K562 (cell line): ENCODE measurements around the gene SEMA6C. TPM values are rescaled to one million over a fixed set of nuclear protein-coding genes. Genes with fewer than 3 reads are reported as not detected.

Source experiments
- CCNT2 ChIP-seq: IDR thresholded peaks from 2 replicates; pipeline ENCODE4 v1.6.1; 2011; ENCODE audit warnings: borderline replicate concordance, low read depth, mild to moderate bottlenecking, moderate library complexity, mixed read lengths, low read length; ENCODE audit not compliant: insufficient read length; ENCODE audit errors: extremely low read depth
- FOS ChIP-seq: IDR thresholded peaks from 3 replicates; pipeline ENCODE4 v1.6.1; 2011; ENCODE audit not compliant: insufficient read length; ENCODE audit errors: extremely low read depth
- GABPB2 ChIP-seq: fragments of 250-450 bp; sonication (Bioruptor Pico); conservative IDR thresholded peaks from 2 replicates; pipeline ENCODE4 v1.5.1; 2021; ENCODE audit warnings: mild to moderate bottlenecking
- HCFC1 ChIP-seq: IDR thresholded peaks from 2 replicates; pipeline ENCODE4 v1.6.1; 2012; ENCODE audit warnings: low read depth, low read length, improper control_type of control experiment
- HNRNPK ChIP-seq: fragments of 200-400 bp; formaldehyde crosslinking; IDR thresholded peaks from one replicate; pipeline ENCODE4 v1.6.1; 2018; ENCODE audit warnings: mild to moderate bottlenecking, low read depth, low read length; ENCODE audit not compliant: poor library complexity, severe bottlenecking
- ID3 ChIP-seq, 2 experiments: fragments of 250-450 bp in 1 of 2; fragments of 450-650 bp in 1 of 2; sonication (Bioruptor Pico) in 1 of 2; IDR thresholded peaks; 2 replicates each; pipeline versions ENCODE4 v1.6.1 to v1.8.0; 2016 to 2021; ENCODE audit warnings: mild to moderate bottlenecking in 2 of 2, moderate library complexity in 2 of 2, missing compliant biosample characterization in 1 of 2, missing genetic modification characterization in 1 of 2
- MAFK ChIP-seq: IDR thresholded peaks from 2 replicates; pipeline ENCODE4 v1.6.1; 2011; ENCODE audit warnings: low read length, improper control_type of control experiment
- MAZ ChIP-seq, 2 experiments: fragments of 450-650 bp in 1 of 2; sonication (generic) in 1 of 2; formaldehyde crosslinking; IDR thresholded peaks in 1 of 2; conservative IDR thresholded peaks in 1 of 2; 2 replicates each; pipeline versions ENCODE4 v1.4.0 to v1.5.0; 2020; ENCODE audit warnings: mild to moderate bottlenecking in 1 of 2, missing genetic modification reagents in 1 of 2
- NONO ChIP-seq, 2 experiments: fragments of 200-400 bp in 1 of 2; fragments of 450-650 bp in 1 of 2; formaldehyde crosslinking in 1 of 2; IDR thresholded peaks; 2 replicates each; pipeline ENCODE4 v1.6.1; 2017; ENCODE audit warnings: low read depth in 2 of 2, mild to moderate bottlenecking in 2 of 2, moderate library complexity in 2 of 2, low read length in 1 of 2
- PKNOX1 ChIP-seq: fragments of 450-650 bp; IDR thresholded peaks from 2 replicates; pipeline ENCODE4 v1.6.1; 2016
- POLR2G ChIP-seq: fragments of 200-400 bp; formaldehyde crosslinking; IDR thresholded peaks from 2 replicates; pipeline ENCODE4 v1.6.1; 2017; ENCODE audit warnings: low read depth, mild to moderate bottlenecking, antibody characterized with exemption, low read length, moderate library complexity
- SFPQ ChIP-seq: fragments of 200-400 bp; formaldehyde crosslinking; IDR thresholded peaks from 2 replicates; pipeline ENCODE4 v1.6.1; 2017; ENCODE audit warnings: mild to moderate bottlenecking, low read depth, low read length, moderate library complexity
- STAG1 ChIP-seq: sonication (generic); formaldehyde crosslinking; IDR thresholded peaks from 2 replicates; pipeline ENCODE4 v1.5.0; 2020; ENCODE audit warnings: missing genetic modification reagents, borderline replicate concordance
- TBP ChIP-seq: optimal IDR thresholded peaks from 2 replicates; pipeline ENCODE3; 2011; ENCODE audit warnings: low read depth, low read length, improper control_type of control experiment
- TEAD1 ChIP-seq, 2 experiments: fragments of 450-650 bp in 1 of 2; sonication (generic) in 1 of 2; formaldehyde crosslinking; IDR thresholded peaks; 2 replicates each; pipeline versions ENCODE4 v1.4.0 to v1.8.0; 2020 to 2022; ENCODE audit warnings: mild to moderate bottlenecking in 2 of 2, missing genetic modification reagents in 1 of 2
- XRCC5 ChIP-seq: fragments of 200-400 bp; formaldehyde crosslinking; IDR thresholded peaks from 2 replicates; pipeline ENCODE4 v1.6.1; 2017; ENCODE audit warnings: low read depth, mild to moderate bottlenecking, low read length
- ZBTB12 ChIP-seq: fragments of 250-450 bp; sonication (Bioruptor Pico); IDR thresholded peaks from 2 replicates; pipeline ENCODE4 v1.4.0; 2020
- ZNF217 ChIP-seq: sonication (generic); formaldehyde crosslinking; IDR thresholded peaks from 2 replicates; pipeline ENCODE4 v1.8.0; 2022; ENCODE audit warnings: mild to moderate bottlenecking, missing genetic modification reagents
- ZNF764 ChIP-seq: fragments of 250-450 bp; sonication (Bioruptor Pico); IDR thresholded peaks from 2 replicates; pipeline ENCODE4 v1.4.0; 2020; ENCODE audit warnings: low read depth, mild to moderate bottlenecking, moderate library complexity
- polyA plus RNA-seq, 8 experiments: library from polyadenylated mRNA; depleted of rRNA in 4 of 8; stranded (reverse) in 5 of 8; unstranded in 3 of 8; fragments of >200 nt; fragmentation: Nextera tagmentation in 2 of 8; fragmentation: Illumina TruSeq in 1 of 8; extraction: Ambion mirVana in 2 of 8; extraction: Trizol in 1 of 8; gene quantifications; 2 replicates each; pipeline versions ENCODE4 v1.2.1 to v1.2.3, GENCODE V29; 2011 to 2014; ENCODE audit warnings: inconsistent platforms in 1 of 8, missing spikeins in 1 of 8
- total RNA-seq, 7 experiments: library from RNA; depleted of rRNA in 6 of 7; stranded (reverse); fragments of >200 nt in 6 of 7; fragmentation: Illumina TruSeq in 2 of 7; extraction: Trizol in 2 of 7; gene quantifications; 2 replicates each; pipeline versions ENCODE4 v1.2.1 to v1.2.3, GENCODE V29; 2011 to 2021; ENCODE audit warnings: low replicate concordance in 1 of 7
- TF ChIP-seq, protein P1 (sequence below): sonication (generic); formaldehyde crosslinking; IDR thresholded peaks from 2 replicates; pipeline ENCODE4 v1.8.0; 2022; ENCODE audit warnings: mild to moderate bottlenecking, low read depth, missing genetic modification reagents

Gene SEMA6C
- total and polyA plus RNA-seq, 9 of the 15 experiments (the other 6 are each of a cell fraction or from before 2014, with no cell fraction given), result 0.03 to 4.6 (median 0.95) TPM

DNA sequence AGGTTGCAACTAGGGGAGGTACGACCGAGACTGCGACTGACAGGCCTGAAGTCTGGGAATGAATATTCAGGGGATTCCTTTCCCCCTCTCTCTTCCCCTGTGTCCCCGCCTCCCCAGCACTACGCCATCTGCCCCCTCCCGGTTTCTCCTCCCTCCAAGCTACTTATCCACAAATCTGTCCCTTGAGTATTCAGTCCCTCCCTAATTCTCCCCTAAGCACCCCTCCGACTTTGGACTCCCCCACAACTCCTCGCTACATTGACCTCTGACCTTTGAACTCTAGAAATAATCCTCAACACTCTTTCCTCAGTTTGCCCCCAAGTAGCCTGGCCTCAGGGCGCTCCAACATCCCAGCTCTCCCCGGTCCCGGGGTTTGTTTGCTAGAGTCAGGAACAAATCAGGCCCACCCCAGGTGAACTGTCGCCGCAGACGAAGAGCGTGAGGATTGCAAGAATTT is 18.9 kb upstream of the SEMA6C start (continued):
- TF ChIP-seq NONO (IDR thresholded peaks at IDR 0.05; ENCODE audit: low read depth in 2 of 2, low read length in 1 of 2), result no peak
- TF ChIP-seq CCNT2, result no peak
- no peak for TF ChIP-seq HNRNPK
- TF ChIP-seq ZBTB12 (CRISPR knock-in tag), result no peak
- no peak for TF ChIP-seq SFPQ
- no peak for TF ChIP-seq MAZ (CRISPR knock-in tag; conservative IDR thresholded peaks at IDR 0.05 in 1 of 2, IDR thresholded peaks at IDR 0.05 in 1 of 2)
- TF ChIP-seq XRCC5, result no peak
- no peak for TF ChIP-seq MAFK
- no peak for TF ChIP-seq GABPB2 (CRISPR knock-in tag)
- no peak for TF ChIP-seq POLR2G
- TF ChIP-seq ZNF764 (CRISPR knock-in tag), result no peak
- peak; percentile 47; the same call in 1 of the 2 replicates for TF ChIP-seq PKNOX1
- no peak for TF ChIP-seq FOS
- TF ChIP-seq STAG1, result no peak
- no peak for TF ChIP-seq TBP
- TF ChIP-seq, protein P1, sequence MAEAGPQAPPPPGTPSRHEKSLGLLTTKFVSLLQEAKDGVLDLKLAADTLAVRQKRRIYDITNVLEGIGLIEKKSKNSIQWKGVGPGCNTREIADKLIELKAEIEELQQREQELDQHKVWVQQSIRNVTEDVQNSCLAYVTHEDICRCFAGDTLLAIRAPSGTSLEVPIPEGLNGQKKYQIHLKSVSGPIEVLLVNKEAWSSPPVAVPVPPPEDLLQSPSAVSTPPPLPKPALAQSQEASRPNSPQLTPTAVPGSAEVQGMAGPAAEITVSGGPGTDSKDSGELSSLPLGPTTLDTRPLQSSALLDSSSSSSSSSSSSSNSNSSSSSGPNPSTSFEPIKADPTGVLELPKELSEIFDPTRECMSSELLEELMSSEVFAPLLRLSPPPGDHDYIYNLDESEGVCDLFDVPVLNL (CRISPR knock-in tag), result no peak
- TF ChIP-seq TEAD1 (CRISPR knock-in tag; IDR thresholded peaks at IDR 0.05), result no peak; a peak in 1 of 4 replicates
- TF ChIP-seq HCFC1, result no peak
- no peak for TF ChIP-seq ID3 (CRISPR knock-in tag; IDR thresholded peaks at IDR 0.05)
- no peak for TF ChIP-seq ID3 (tag; IDR thresholded peaks at IDR 0.05)
- TF ChIP-seq ZNF217 (CRISPR knock-in tag), result no peak
